ENCODE measurements around the gene TPPP3.

The TPPP3 gene

GRCh38 chr16:67393111-67393787 is at the start of gene TPPP3:
Gene TPPP3, minus strand, starts transcription at chr16:67393498. Its CDS starts 2,387 bp downstream, at chr16:67391111.
- DNase-seq: peak; percentile 83

GRCh38 chr16:67442581-67443255 is 49.4 kb upstream of the TPPP3 start:
- no peak for DNase-seq

- DNase-seq: no peak
Observed at GRCh38 chr16:67441907-67442306, 48.6 kb upstream of the TPPP3 start.

GRCh38 chr16:67441271-67441753 is 48.0 kb upstream of the TPPP3 start:
- peak; percentile 94 for DNase-seq

- no peak for DNase-seq
Observed at GRCh38 chr16:67438824-67439393, 45.6 kb upstream of the TPPP3 start.

GRCh38 chr16:67438098-67438791 is 44.9 kb upstream of the TPPP3 start:
- no peak for DNase-seq

GRCh38 chr16:67437513-67437912 is 44.2 kb upstream of the TPPP3 start:
- DNase-seq: no peak

GRCh38 chr16:67436640-67437193 is 43.4 kb upstream of the TPPP3 start:
- no peak for DNase-seq

- DNase-seq: no peak
Observed at GRCh38 chr16:67435758-67436164, 42.5 kb upstream of the TPPP3 start.

GRCh38 chr16:67433131-67433719 is 39.9 kb upstream of the TPPP3 start:
- DNase-seq: no peak

GRCh38 chr16:67432506-67432890 is 39.2 kb upstream of the TPPP3 start:
- DNase-seq: no peak

- DNase-seq: peak; percentile 47
Observed at GRCh38 chr16:67431775-67432505, 38.6 kb upstream of the TPPP3 start.

- DNase-seq: peak; percentile 58
Observed at GRCh38 chr16:67430977-67431774, 37.9 kb upstream of the TPPP3 start, which contains the start of gene HSD11B2. Gene HSD11B2, plus strand, starts transcription at chr16:67431121. Its CDS starts 128 bp downstream, at chr16:67431249.

GRCh38 chr16:67430504-67430976 is 37.2 kb upstream of the TPPP3 start:
- DNase-seq: peak; percentile 43

- no peak for DNase-seq
Observed at GRCh38 chr16:67429799-67430503, 36.7 kb upstream of the TPPP3 start.

GRCh38 chr16:67429053-67429798 is 35.9 kb upstream of the TPPP3 start:
- no peak for DNase-seq

- peak; percentile 78 for DNase-seq
Observed at GRCh38 chr16:67428146-67428731, 34.9 kb upstream of the TPPP3 start.

GRCh38 chr16:67426950-67427349 is 33.7 kb upstream of the TPPP3 start:
- DNase-seq: no peak

- DNase-seq: no peak
Observed at GRCh38 chr16:67426022-67426421, 32.7 kb upstream of the TPPP3 start.
